Activated T-helper 1 cell treated with anti-CD3 and anti-CD28 coated beads, Interleukin-12 subunit alpha, Interleukin-12 subunit beta, Interleukin-2, Interleukin-4 antibody, amounts not matched to agents 30 ng/mL and 10 ng/mL and 1 ng/mL, durations not matched to agents 14 hours and 24 hours and 36 hours (primary cell): ENCODE measurements around the gene TAF11L7. TPM values are rescaled to one million over a fixed set of nuclear protein-coding genes. Genes with fewer than 3 reads are reported as not detected.
"Not testable (repeated sequence)": the region's sequence is repeated elsewhere in the genome, so short reads cannot be mapped to it uniquely, and the experiment has no call there.

Source experiments
- DNase-seq: peaks from one replicate; pipeline ENCODE4 v3.0.0; 2021; ENCODE audit warnings: low spot score
- H3K27ac Mint-ChIP-seq: one replicate; pipeline ENCODE4 v1.8.0; 2021; ENCODE audit warnings: mild to moderate bottlenecking, mixed read lengths
- H3K27me3 Mint-ChIP-seq: one replicate; pipeline ENCODE4 v1.8.0; 2022; ENCODE audit warnings: mild to moderate bottlenecking, moderate library complexity, mixed read lengths; ENCODE audit not compliant: insufficient read depth
- H3K36me3 Mint-ChIP-seq: one replicate; pipeline ENCODE4 v1.8.0; 2021; ENCODE audit warnings: low read depth, mixed read lengths
- H3K4me1 Mint-ChIP-seq: one replicate; pipeline ENCODE4 v1.8.0; 2021; ENCODE audit warnings: low read depth, mixed read lengths
- H3K4me3 Mint-ChIP-seq: one replicate; pipeline ENCODE4 v1.8.0; 2021; ENCODE audit warnings: mild to moderate bottlenecking, moderate library complexity, mixed read lengths
- H3K9me3 Mint-ChIP-seq: one replicate; pipeline ENCODE4 v1.8.0; 2021; ENCODE audit warnings: mixed read lengths
- intact Hi-C: fragments of 100-400 bp; cut with micrococcal nuclease; formaldehyde crosslinking; loops from one replicate; pipeline ENCODE4 v1.15.1; 2024
- total RNA-seq: library from RNA; stranded (reverse); gene quantifications from 2 replicates; pipeline ENCODE4 v1.2.3, GENCODE V29; 2022

The TAF11L7 gene
- total RNA-seq, 1 donor from 2014 or later = not detected

GRCh38 chr5:17590860-17591259, 5.3 kb upstream of the TAF11L7 start, which contains the start of gene TAF11L8:
TAF11L8 (minus strand) TSS chr5:17590960.
- H3K27me3 Mint-ChIP-seq, H3K4me3 Mint-ChIP-seq, intact Hi-C loops, DNase-seq, H3K27ac Mint-ChIP-seq, H3K4me1 Mint-ChIP-seq, H3K9me3 Mint-ChIP-seq, H3K36me3 Mint-ChIP-seq: not testable (repeated sequence)

Other genes with a start within 250 kb of the TAF11L7 start
- gene TAF11L2, start 87.5 kb downstream of the TAF11L7 start, total RNA-seq = not detected in 2 replicates
- gene TAF11L3, start 67.4 kb downstream of the TAF11L7 start, total RNA-seq = not detected in 2 replicates
- gene TAF11L4, start 64.0 kb downstream of the TAF11L7 start, total RNA-seq = not detected in 2 replicates
- not detected in 2 replicates for gene TAF11L5, start 60.5 kb downstream of the TAF11L7 start, total RNA-seq
- gene TAF11L6, start 57.1 kb downstream of the TAF11L7 start, total RNA-seq = not detected in 2 replicates
- gene TAF11L8, start 5.2 kb upstream of the TAF11L7 start, total RNA-seq = not detected in 2 replicates
- not detected in 2 replicates for gene TAF11L9, start 8.6 kb upstream of the TAF11L7 start, total RNA-seq
- gene TAF11L10, start 12.1 kb upstream of the TAF11L7 start, total RNA-seq = not detected in 2 replicates
- not detected in 2 replicates for gene TAF11L11, start 18.4 kb upstream of the TAF11L7 start, total RNA-seq
- not detected in 2 replicates for gene TAF11L12, start 24.6 kb upstream of the TAF11L7 start, total RNA-seq
- not detected in 2 replicates for gene TAF11L13, start 46.3 kb upstream of the TAF11L7 start, total RNA-seq
- not detected in 2 replicates for gene TAF11L14, start 48.7 kb upstream of the TAF11L7 start, total RNA-seq